ENCODE results near the gene ACAD10. TPM values are rescaled to one million over a fixed set of nuclear protein-coding genes. Genes with fewer than 3 reads are reported as not detected.

Gene ACAD10
- total and polyA plus RNA-seq, 2 of the 13 experiments (the other 11 are each of a cell fraction or from before 2014, with no cell fraction given), result 15.2 to 16.3 TPM

DNA sequence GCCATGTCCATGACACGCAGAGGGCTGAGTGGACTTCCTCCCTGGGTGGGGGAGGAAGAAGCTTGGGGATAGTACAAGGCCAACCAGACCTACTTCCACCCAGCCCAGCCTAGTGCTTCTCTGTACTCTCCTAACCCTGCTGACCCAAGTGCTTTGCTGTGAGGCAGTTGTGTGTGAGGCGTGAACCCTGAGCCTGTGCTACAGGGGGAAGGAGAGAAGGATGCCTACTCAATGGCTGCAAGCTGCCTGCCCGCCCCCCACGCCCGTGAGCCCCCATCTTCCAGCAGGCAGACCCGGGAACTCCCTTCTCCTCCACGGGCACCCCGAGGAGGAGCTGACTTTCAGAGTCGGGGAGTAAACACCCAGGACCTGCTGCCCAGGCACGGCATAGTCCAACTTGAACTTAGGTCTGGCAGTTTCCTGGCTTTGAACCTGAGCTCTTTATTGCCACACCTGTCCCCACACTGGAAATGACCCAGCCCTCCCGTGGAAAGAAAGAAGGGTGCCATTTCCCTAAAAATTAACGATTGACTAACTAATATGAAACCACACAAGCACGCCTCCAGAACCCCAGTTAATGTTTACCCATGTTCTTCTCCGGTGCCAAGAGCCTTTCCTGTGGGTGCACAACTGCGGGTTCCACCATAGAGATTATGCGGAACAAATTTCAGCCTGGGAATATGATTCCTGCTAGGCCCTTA lies 91.6 kb downstream of the ACAD10 start (continued):
- TF ChIP-seq, protein P1, sequence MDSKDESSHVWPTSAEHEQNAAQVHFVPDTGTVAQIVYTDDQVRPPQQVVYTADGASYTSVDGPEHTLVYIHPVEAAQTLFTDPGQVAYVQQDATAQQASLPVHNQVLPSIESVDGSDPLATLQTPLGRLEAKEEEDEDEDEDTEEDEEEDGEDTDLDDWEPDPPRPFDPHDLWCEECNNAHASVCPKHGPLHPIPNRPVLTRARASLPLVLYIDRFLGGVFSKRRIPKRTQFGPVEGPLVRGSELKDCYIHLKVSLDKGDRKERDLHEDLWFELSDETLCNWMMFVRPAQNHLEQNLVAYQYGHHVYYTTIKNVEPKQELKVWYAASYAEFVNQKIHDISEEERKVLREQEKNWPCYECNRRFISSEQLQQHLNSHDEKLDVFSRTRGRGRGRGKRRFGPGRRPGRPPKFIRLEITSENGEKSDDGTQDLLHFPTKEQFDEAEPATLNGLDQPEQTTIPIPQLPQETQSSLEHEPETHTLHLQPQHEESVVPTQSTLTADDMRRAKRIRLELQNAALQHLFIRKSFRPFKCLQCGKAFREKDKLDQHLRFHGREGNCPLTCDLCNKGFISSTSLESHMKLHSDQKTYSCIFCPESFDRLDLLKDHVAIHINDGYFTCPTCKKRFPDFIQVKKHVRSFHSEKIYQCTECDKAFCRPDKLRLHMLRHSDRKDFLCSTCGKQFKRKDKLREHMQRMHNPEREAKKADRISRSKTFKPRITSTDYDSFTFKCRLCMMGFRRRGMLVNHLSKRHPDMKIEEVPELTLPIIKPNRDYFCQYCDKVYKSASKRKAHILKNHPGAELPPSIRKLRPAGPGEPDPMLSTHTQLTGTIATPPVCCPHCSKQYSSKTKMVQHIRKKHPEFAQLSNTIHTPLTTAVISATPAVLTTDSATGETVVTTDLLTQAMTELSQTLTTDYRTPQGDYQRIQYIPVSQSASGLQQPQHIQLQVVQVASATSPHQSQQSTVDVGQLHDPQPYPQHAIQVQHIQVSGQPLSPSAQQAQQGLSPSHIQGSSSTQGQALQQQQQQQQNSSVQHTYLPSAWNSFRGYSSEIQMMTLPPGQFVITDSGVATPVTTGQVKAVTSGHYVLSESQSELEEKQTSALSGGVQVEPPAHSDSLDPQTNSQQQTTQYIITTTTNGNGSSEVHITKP (CRISPR knock-in tag; IDR thresholded peaks at IDR 0.05; ENCODE audit: low read depth), result peak; percentile 59; the same call in 1 of the 2 replicates
- TF ChIP-seq, protein P2, sequence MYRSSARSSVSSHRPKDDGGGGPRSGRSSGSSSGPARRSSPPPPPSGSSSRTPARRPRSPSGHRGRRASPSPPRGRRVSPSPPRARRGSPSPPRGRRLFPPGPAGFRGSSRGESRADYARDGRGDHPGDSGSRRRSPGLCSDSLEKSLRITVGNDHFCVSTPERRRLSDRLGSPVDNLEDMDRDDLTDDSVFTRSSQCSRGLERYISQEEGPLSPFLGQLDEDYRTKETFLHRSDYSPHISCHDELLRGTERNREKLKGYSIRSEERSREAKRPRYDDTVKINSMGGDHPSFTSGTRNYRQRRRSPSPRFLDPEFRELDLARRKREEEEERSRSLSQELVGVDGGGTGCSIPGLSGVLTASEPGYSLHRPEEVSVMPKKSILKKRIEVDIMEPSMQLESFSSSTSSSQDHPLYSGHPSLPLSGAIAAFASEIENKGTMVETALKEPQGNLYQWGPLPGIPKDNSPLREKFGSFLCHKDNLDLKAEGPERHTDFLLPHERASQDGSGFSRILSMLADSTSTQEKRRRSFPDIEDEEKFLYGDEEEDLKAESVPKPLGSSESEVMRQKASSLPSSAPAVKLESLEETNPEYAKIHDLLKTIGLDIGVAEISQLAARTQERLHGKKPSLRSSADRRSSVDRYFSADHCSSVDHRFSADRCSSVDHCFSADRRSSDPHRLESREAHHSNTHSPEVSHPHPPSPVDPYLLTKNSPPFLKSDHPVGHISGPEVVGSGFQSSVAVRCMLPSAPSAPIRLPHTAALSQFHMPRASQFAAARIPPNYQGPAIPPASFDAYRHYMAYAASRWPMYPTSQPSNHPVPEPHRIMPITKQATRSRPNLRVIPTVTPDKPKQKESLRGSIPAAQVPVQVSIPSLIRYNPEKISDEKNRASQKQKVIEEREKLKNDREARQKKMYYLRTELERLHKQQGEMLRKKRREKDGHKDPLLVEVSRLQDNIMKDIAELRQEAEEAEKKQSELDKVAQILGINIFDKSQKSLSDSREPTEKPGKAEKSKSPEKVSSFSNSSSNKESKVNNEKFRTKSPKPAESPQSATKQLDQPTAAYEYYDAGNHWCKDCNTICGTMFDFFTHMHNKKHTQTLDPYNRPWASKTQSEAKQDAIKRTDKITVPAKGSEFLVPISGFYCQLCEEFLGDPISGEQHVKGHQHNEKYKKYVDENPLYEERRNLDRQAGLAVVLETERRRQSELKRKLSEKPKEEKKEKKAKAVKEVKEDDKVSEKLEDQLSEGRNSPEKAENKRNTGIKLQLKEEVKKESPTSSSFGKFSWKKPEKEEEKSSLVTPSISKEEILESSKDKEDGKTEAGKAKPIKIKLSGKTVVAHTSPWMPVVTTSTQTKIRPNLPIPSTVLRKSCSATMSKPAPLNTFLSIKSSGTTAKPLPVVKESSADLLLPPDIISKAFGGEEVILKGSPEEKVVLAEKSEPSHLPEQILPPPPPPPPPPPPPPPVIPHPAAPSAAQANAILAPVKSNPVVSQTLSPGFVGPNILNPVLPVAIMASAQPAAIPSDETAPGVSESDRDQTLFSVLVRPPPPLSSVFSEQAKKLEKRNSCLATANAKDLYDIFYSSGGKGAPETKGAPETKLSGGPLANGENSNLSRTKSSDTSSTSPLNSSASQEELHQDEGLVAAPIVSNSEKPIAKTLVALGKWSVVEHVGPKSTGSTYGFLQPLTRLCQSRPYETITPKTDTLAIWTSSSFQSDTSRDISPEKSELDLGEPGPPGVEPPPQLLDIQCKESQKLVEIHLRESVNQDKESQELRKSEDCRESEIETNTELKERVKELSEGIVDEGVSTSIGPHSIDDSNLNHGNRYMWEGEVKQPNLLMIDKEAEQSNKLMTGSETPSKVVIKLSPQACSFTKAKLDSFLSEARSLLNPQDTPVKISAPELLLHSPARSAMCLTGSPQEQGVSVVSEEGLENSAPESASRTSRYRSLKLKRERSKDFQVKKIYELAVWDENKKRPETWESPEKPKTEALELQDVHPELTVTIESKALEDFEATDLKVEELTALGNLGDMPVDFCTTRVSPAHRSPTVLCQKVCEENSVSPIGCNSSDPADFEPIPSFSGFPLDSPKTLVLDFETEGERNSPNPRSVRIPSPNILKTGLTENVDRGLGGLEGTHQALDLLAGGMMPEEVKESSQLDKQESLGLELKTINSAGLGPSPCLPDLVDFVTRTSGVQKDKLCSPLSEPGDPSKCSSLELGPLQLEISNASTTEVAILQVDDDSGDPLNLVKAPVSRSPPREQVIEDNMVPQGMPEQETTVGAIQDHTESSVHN (CRISPR knock-in tag; IDR thresholded peaks at IDR 0.05), result no peak
- TF ChIP-seq, protein P3, sequence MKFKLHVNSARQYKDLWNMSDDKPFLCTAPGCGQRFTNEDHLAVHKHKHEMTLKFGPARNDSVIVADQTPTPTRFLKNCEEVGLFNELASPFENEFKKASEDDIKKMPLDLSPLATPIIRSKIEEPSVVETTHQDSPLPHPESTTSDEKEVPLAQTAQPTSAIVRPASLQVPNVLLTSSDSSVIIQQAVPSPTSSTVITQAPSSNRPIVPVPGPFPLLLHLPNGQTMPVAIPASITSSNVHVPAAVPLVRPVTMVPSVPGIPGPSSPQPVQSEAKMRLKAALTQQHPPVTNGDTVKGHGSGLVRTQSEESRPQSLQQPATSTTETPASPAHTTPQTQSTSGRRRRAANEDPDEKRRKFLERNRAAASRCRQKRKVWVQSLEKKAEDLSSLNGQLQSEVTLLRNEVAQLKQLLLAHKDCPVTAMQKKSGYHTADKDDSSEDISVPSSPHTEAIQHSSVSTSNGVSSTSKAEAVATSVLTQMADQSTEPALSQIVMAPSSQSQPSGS (CRISPR knock-in tag; IDR thresholded peaks at IDR 0.05), result peak; percentile 51; the same call in 1 of the 2 replicates
- TF ChIP-seq GFI1 (CRISPR knock-in tag; IDR thresholded peaks at IDR 0.05; ENCODE audit: borderline replicate concordance) (no peak), NFKBIZ (CRISPR knock-in tag; IDR thresholded peaks at IDR 0.05) (peak; percentile 91; the same call in 1 of the 2 replicates), ZSCAN31 (CRISPR knock-in tag; IDR thresholded peaks at IDR 0.05; ENCODE audit: low read depth) (no peak), ZNF10 (CRISPR knock-in tag; IDR thresholded peaks at IDR 0.05; ENCODE audit: borderline replicate concordance, low read depth) (no peak), EZH2 (conservative IDR thresholded peaks at IDR 0.05; ENCODE audit: low read depth, low read length) (no peak), ATAD3A (CRISPR knock-in tag; IDR thresholded peaks at IDR 0.05) (no peak), CENPX (CRISPR knock-in tag; IDR thresholded peaks at IDR 0.05) (no peak), MTF2 (CRISPR knock-in tag; IDR thresholded peaks at IDR 0.05; ENCODE audit: borderline replicate concordance) (no peak), MYNN (CRISPR knock-in tag; IDR thresholded peaks at IDR 0.05; ENCODE audit: low read depth) (no peak), RFX5 (IDR thresholded peaks at IDR 0.05; ENCODE audit: low read depth, low read length) (no peak), ZNF660 (CRISPR knock-in tag; IDR thresholded peaks at IDR 0.05; ENCODE audit: borderline replicate concordance, low read depth) (no peak), ZMYM3 (CRISPR knock-in tag; IDR thresholded peaks at IDR 0.05) (no peak), SMYD3 (CRISPR knock-in tag; IDR thresholded peaks at IDR 0.05) (no peak)

All from HepG2 (cell line).